PFSK-1 (cell line): Measurements from ENCODE around the gene ARSG.

Experiments used
- FOXP2 ChIP-seq: optimal IDR thresholded peaks from 2 replicates; pipeline ENCODE3; 2011; ENCODE audit warnings: borderline replicate concordance, control low read depth, inconsistent platforms; ENCODE audit not compliant: insufficient read depth; ENCODE audit errors: extremely low read length, extremely low read depth
- POLR2AphosphoS5 ChIP-seq: IDR thresholded peaks from 2 replicates; pipeline ENCODE4 v1.6.1; 2012; ENCODE audit warnings: low read depth, mild to moderate bottlenecking, control low read depth, low read length, moderate library complexity
- SIN3A ChIP-seq: IDR thresholded peaks from 2 replicates; pipeline ENCODE4 v1.6.1; 2012; ENCODE audit warnings: mild to moderate bottlenecking, low read length, moderate library complexity, borderline replicate concordance; ENCODE audit not compliant: insufficient read depth
- TAF1 ChIP-seq: IDR thresholded peaks from 2 replicates; pipeline ENCODE4 v1.6.1; 2012; ENCODE audit warnings: low read length, control low read depth, borderline replicate concordance; ENCODE audit not compliant: insufficient read depth
- TF ChIP-seq, protein P1 (sequence below), 2 experiments: IDR thresholded peaks; 2 replicates each; pipeline versions ENCODE4 v1.6.1 to v1.8.0; 2011 to 2012; ENCODE audit warnings: low read depth in 2 of 2, low read length in 2 of 2, control low read depth in 1 of 2, inconsistent platforms in 1 of 2, mild to moderate bottlenecking in 1 of 2, moderate library complexity in 1 of 2; ENCODE audit not compliant: insufficient read depth in 1 of 2

DNA sequence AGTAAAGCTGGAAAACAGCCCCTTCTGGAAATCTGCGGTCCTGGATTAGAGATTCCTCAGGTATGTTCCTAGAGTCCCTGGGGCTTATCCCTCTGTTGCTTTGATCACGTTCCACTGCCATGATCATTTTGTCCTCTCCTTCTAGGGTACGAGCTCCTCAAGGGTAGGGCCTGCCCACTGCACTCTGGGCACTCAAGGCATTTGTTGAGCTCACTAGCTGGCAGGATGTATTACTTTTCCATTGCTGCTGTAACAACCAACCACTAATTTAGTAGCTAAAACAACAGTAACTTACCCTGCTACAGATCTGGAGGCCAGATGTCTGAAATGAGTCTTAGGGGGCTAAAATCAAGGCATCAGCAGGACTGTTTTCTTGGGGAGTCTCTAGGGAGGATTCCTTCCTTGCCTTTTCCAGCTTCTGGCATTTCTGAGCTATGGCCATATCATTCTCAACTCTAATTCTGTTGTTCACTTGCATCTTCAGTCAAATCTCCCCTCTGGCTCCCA, 65.7 kb downstream of the ARSG start:
- no peak for TF ChIP-seq TAF1
- no peak for TF ChIP-seq SIN3A
- no peak for TF ChIP-seq FOXP2
- TF ChIP-seq, protein P1, sequence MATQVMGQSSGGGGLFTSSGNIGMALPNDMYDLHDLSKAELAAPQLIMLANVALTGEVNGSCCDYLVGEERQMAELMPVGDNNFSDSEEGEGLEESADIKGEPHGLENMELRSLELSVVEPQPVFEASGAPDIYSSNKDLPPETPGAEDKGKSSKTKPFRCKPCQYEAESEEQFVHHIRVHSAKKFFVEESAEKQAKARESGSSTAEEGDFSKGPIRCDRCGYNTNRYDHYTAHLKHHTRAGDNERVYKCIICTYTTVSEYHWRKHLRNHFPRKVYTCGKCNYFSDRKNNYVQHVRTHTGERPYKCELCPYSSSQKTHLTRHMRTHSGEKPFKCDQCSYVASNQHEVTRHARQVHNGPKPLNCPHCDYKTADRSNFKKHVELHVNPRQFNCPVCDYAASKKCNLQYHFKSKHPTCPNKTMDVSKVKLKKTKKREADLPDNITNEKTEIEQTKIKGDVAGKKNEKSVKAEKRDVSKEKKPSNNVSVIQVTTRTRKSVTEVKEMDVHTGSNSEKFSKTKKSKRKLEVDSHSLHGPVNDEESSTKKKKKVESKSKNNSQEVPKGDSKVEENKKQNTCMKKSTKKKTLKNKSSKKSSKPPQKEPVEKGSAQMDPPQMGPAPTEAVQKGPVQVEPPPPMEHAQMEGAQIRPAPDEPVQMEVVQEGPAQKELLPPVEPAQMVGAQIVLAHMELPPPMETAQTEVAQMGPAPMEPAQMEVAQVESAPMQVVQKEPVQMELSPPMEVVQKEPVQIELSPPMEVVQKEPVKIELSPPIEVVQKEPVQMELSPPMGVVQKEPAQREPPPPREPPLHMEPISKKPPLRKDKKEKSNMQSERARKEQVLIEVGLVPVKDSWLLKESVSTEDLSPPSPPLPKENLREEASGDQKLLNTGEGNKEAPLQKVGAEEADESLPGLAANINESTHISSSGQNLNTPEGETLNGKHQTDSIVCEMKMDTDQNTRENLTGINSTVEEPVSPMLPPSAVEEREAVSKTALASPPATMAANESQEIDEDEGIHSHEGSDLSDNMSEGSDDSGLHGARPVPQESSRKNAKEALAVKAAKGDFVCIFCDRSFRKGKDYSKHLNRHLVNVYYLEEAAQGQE (IDR thresholded peaks at IDR 0.05; ENCODE audit: insufficient read depth in 1 of 2, low read depth in 2 of 2, low read length in 2 of 2): no peak
- no peak for TF ChIP-seq POLR2AphosphoS5
